CD4-positive, alpha-beta T cell treated with Interleukin-21 for 1 hour (primary cell): Measurements from ENCODE around the gene KRTAP10-3.
"Not testable (repeated sequence)": the region's sequence is repeated elsewhere in the genome, so short reads cannot be mapped to it uniquely, and the experiment has no call there.

Experiments
- DNase-seq: peaks from one replicate; pipeline ENCODE4 v3.0.0-alpha.2; 2020

Gene KRTAP10-3

GRCh38 chr21:44569861-44570517 is 11.4 kb upstream of the KRTAP10-3 start:
- DNase-seq: no peak

DNA sequence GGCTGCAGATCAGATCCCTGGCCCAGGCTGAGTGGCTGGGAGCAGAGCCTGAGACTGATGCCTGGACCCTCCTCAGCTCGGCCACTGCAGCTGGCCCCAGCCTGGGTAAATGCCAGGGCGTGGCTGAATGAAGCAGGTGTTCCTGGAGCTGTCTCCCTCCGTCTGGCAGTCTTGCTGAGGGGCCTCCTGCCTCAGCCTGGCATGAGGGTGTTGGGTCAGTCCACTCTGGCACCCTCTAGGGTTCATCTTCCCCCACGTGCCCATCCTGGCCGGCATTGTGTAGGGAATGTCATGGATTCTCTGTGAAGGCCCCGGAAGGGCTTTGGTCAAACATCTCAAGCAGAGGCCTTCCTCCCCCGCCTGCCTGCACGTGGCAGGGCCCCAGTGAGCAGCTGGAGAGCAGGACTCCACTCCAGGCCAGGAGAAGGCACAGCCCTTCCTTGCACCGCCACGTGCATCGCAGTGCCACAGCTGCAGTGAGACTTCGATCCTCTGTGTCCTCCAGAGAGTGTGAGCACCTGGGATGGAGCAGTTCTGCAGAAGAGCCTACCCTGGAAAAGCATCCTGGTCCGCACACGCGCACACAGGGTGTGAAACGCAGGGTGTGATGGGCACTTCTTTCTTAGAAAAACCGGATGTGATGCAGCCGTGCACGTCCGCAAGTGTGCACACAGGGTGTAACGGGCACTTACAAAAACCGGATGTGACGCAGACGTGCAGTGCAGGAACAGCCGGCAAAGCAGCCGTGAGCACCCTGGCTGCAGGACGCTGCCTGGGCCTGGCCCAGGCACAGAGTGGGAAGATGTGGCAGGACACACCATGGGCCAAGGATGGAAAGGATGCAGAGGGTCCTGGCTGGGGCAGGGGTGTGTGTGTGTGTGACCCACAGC is 10.3 kb upstream of the KRTAP10-3 start:
- no peak for DNase-seq

DNA sequence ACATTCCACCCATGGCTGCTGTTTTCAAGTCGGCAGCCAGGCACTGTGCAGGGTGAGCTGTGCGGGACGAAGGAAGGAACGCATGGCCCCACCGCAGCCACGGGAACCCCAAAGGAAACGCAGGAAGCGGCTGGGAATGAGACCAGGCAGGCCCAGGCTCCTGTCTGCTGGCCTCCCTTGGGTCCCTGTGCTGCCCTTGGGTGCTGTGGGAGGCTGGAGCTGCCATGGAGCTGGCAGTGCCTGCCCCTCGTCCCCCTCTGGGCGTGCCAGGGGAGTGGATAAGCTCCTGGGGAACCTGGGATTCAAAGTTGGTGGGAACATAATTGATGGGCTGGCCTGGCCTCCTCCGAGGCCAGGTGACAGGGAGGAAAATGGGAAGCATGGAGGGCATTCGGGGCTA is 9.7 kb upstream of the KRTAP10-3 start:
- no peak for DNase-seq

DNA sequence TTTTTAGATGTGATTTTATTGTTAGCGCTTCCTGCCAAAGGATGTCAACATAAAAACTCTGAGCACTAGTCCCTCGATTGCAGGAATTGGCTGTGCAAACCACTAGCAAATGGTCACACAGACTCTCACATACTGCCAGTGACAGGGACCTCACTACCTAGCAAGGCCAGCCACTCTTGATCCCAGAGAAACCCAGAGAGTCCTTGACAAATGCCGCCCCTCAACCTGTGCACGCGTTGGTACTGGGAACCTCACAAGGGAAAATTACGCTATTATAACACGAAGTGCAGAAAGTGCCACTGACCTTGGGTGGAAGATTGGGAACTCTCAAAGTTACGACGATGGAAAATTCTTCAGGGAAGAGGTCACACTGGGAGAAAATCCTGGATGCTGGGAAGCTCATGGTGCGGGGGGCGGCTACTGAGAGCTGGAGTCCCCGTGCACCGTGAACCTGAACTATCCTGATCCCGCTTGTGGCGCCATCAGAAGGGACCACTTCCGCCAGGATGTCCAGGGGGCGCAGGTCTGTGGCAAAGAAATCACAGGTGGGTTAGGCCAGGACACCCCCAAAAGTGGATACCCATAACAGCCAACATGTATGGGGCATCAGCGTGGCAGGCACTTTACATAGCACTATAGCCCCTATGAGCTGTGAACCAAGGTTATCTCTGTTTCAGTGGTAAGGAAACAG is 9.0 kb upstream of the KRTAP10-3 start:
- DNase-seq: no peak

- DNase-seq: no peak
Observed at GRCh38 chr21:44566403-44566802, 7.8 kb upstream of the KRTAP10-3 start.

DNA sequence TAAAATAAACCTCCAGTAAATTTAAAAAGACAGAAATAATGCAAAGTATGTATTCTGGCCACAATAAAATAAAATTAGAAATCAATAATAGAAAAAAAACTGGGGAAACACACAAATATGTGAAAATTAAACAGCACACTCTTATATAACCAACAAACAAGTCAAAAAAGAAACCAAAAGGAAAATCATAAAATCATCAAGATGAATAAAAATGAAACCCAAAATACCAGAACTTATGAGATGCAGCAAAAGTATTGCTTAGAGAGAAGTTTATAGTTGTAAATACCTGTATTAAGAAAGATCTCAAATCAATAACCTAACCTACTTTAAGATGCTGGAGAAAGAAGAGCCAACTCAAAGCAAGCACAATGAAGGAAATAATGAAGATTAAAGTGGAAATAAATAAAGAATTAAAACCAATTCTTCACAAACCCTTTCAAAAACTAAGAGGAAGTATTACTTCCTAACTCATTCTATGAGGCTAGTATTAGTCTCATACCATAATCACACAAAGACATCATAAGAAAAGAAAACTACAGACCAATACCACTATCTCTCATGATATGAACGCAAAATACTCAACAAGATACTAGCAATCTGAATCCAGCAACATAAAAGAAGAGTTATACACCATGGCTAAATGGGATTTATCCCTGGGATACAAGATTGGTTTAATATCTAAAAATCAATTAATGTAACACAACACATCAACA is 6.4 kb upstream of the KRTAP10-3 start:
- DNase-seq: no peak

- DNase-seq: no peak
Observed at GRCh38 chr21:44564099-44564498, 5.5 kb upstream of the KRTAP10-3 start.

DNA sequence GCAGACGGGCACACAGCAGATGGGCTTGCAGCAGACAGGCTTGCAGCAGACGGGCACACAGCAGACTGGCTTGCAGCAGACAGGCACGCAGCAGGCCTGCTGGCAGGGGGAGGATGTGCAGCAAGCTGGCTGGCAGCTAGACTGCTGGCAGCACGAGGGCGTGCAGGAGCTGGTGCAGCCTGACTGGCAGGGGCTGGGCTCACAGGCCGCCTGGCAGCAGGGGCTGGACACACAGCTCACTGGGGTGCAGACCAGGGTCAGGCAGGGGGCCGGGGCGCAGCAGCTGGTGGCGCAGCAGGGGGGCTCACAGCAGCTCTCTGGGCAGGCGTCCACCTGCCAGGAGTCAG is 293 bp downstream of the KRTAP10-3 start:
- DNase-seq: not testable (repeated sequence)

DNA sequence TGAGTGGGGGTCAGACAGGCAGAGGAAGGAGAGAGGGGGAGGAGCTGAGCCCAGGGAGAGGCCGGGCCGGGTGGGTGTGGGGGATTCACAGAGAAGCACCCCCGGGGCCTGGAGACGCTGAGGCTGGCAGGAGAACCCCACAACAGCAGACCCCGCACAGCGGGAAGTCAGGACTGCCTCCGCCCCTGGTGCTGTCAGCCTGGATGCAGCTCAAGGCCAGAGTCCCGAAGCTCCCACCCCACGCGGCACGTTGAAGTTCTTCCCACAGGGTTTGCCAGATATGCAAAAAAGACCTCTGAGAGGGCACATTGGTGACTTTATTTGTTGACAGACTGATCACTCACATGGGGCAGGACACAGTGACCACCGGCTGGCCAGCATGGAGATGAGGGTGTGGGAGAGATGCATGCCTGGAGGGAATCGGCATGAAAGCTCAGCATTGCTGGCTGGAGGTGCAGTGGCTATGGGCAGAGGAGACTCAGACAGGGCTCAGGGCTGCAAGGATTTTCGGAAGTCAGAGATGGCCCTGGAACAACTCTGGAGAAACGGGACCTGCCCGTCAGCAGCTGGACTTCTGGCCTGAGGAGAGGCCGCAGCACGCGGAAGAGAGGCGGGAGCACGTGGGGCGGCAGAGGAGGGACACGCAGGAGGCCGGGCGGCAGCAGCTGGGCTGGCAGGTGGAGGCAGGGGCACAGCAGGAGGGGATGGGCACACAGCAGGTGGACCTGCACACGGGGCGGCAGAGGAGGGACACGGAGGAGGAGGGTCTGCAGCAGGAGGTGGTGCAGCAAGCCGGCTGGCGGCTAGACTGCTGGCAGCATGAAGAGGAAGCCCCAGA is 885 bp downstream of the KRTAP10-3 start:
- DNase-seq: no peak

DNA sequence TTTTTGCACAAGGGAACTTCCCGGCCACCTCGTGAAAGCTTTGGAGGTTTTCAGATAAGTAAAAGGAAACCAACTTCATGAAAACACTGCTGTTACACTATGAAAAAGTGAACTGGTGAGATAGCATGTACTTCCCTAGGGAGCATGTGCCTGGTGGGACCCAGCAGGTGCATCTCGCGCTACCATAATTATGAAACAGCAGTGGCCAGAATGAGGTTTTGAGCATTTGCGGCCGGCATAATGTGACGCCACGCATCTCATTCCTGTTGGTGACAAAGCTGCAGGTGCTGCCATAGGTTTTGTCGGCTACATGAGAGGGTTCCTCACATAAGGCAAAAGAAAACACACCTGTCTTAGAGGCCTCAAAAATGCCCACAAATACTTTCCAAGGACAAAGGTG is 1.7 kb downstream of the KRTAP10-3 start:
- DNase-seq: no peak

GRCh38 chr21:44555200-44555875 is 3.3 kb downstream of the KRTAP10-3 start:
- no peak for DNase-seq

- no peak for DNase-seq
Observed at GRCh38 chr21:44552681-44553080, 5.9 kb downstream of the KRTAP10-3 start.

DNA sequence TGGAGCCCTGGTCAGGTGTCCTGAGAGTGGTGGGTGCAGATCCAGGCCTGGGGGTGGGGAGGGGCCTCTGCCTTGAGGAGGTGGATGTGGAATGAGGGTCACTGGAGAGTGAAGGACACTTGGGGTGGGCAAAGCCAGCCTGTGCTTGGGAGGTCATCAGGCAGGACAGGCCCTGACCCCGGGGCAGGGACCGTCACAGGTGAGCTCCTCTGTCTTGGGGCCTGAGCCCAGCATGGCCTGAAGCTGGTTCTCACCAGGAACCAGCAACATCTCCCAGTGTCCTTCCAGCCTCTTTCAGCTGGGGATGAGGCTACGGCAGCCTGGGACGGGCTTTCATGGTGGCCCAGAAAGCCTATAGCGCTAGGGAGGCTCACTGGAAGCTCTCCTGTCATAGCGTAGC is 6.5 kb downstream of the KRTAP10-3 start:
- no peak for DNase-seq

GRCh38 chr21:44551340-44551961 is 7.1 kb downstream of the KRTAP10-3 start, which contains the start of gene KRTAP10-2:
Gene KRTAP10-2, minus strand, starts transcription at chr21:44551505. Its CDS starts 47 bp downstream, at chr21:44551458.
- no peak for DNase-seq

GRCh38 chr21:44550807-44551206 is 7.8 kb downstream of the KRTAP10-3 start:
- no peak for DNase-seq

- not testable (repeated sequence) for DNase-seq
Observed at GRCh38 chr21:44550285-44550684, 8.3 kb downstream of the KRTAP10-3 start.

DNA sequence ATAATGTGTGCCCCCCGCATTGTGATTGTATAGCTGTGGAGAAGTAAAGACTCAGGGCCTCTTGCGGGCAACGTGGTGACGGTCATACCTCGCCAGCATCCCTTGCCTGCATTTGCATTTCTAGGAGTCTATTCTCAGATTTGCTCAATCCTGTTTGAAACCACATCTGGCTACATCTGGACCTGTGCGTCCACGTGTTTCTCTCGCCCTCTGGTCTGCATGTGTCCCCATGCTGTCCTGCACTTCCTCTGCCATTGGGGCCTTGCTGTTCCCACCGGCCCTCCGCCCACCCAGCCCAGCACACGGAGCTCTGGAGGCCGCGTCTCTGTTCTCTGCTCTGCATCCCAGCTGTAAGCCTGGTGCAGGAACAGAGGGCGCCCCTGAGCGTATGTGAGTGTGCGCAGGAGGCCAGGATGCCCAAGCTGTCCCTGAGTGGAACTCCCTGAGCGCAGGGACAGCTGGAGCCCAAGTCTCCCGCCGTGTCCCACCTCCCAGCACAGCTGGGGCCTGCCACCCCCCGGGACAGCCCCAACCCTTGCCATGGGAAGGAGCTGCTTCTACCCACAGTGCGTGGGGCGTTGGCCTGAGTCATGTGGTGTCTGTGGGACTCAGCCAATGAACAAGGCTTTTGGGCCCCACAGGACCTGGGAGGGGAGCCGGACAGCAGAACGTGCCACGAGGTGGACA is 8.9 kb downstream of the KRTAP10-3 start:
- DNase-seq: no peak

GRCh38 chr21:44548922-44549321 is 9.7 kb downstream of the KRTAP10-3 start:
- DNase-seq: no peak

DNA sequence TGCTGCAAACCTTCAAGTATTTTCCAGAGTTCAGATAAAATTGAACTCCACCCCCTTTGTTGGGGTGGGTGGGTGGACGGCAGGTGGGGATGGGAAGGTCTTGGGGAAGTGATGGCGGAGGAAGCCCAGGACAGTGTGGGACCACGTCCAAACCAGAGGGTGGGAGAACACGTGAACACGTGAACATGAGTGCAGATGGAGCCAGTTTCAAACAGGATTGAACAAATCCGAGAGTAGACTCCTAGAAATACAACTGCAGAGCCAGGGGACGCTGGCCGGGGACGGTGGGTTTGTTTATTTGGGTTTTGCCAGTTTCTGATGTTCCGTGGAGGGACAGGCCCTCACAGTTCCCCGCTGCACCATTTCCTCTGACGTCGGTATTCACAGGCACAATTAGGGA is 10.2 kb downstream of the KRTAP10-3 start:
- DNase-seq: no peak

GRCh38 chr21:44547656-44548331 is 10.8 kb downstream of the KRTAP10-3 start:
- DNase-seq: peak; percentile 58
